WI38 (cell line): ENCODE measurements around the gene STRIP2.

Experiments used
- H3K4me3 ChIP-seq: 2 replicates; pipeline ENCODE4 v1.5.1; 2011; ENCODE audit warnings: low read depth, mild to moderate bottlenecking, control low read depth, low read length
- TF ChIP-seq, protein P1 (sequence below): IDR thresholded peaks from 2 replicates; pipeline ENCODE4 v1.5.1; 2012; ENCODE audit warnings: low read depth, mild to moderate bottlenecking, control low read depth, low read length

The STRIP2 gene

DNA sequence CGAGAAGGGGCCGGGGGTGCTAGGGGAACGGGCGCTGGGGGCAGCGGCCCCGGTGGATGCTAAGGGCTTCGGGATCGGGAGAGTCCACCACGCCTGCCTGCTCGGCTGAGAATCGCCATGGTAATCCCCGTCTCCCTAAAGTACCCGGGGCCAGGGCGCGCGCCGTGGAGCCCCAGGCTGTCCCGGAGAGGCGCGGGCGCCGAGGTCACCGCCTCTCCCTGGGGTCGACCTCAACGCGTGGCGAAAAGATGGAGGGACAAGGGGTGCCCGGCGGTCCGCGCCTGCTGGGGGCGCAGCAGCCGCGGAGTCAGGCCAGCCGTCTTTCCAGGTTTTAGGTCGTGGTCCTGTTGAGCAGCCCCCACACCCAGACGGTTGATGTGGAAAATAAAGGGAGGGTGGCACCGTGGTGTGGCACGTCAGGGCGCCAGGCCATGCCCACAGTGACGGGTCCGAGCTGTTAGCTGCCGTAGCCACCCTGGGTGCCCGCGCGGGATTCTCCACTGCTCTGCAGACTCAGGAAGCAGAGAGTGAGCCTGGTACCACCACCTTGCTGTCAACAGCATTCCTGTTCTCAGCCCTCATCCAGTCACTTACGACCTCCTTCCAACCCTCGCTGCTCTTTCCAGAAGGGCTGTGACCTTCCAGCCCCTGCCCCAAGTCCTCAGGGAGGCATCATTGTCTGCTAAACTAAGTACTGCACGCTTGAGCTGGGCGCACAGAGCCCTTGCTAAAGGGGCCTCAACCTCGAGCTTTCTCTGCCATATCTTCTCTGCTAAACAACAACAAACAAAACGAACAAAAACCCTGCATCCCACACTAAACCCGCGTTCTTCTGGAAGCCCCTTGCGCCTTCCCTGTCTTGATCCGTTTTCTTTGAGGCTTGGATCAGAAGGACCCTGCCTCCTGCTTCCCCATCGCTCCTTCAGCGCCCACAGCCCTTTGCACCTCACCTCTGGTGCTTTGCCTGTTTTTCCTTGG lies 68.8 kb downstream of the STRIP2 start:
- H3K4me3 ChIP-seq, result peak overlapping the region; percentile 56
- TF ChIP-seq, protein P1, sequence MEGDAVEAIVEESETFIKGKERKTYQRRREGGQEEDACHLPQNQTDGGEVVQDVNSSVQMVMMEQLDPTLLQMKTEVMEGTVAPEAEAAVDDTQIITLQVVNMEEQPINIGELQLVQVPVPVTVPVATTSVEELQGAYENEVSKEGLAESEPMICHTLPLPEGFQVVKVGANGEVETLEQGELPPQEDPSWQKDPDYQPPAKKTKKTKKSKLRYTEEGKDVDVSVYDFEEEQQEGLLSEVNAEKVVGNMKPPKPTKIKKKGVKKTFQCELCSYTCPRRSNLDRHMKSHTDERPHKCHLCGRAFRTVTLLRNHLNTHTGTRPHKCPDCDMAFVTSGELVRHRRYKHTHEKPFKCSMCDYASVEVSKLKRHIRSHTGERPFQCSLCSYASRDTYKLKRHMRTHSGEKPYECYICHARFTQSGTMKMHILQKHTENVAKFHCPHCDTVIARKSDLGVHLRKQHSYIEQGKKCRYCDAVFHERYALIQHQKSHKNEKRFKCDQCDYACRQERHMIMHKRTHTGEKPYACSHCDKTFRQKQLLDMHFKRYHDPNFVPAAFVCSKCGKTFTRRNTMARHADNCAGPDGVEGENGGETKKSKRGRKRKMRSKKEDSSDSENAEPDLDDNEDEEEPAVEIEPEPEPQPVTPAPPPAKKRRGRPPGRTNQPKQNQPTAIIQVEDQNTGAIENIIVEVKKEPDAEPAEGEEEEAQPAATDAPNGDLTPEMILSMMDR, result no peak

DNA sequence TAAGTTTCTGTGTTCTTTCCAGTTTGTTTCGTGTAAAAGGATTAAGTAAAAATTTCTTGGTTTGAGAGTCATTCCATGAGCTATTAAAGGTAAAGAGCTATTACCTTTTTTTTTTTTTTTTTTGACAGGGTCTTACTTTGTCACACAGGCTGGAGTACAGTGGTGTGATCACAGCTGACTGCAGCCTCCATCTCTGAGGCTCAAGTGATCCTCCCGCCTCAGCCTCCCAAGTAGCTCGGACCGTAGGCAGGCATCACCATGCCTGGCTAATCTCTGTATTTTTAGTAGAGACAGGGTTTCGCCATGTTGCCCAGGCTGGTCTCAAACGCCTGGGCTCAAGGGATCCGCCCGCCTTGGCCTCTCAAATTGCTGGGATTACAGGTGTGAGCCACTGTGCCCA lies 69.5 kb downstream of the STRIP2 start:
- no peak overlapping the region for H3K4me3 ChIP-seq
- TF ChIP-seq, protein P1, result no peak

DNA sequence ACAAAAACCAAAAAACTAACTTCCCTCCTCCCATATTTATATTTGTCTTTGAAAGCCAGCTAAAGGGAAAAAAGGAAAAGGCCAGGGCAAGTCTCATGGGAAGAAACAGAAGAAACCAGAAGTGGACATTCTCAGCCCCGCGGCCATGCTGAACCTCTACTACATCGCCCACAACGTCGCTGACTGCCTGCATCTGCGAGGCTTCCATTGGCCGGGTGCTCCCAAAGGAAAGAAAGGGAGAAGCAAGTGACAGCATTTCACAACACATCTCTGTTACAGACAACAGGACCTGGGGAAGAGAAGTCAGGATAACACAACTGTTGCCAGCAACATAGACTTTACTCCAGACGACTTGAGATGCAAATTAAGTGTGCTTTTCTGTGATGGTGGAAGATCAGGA lies 78.0 kb downstream of the STRIP2 start:
- H3K4me3 ChIP-seq, result no peak overlapping the region
- TF ChIP-seq, protein P1, result no peak

DNA sequence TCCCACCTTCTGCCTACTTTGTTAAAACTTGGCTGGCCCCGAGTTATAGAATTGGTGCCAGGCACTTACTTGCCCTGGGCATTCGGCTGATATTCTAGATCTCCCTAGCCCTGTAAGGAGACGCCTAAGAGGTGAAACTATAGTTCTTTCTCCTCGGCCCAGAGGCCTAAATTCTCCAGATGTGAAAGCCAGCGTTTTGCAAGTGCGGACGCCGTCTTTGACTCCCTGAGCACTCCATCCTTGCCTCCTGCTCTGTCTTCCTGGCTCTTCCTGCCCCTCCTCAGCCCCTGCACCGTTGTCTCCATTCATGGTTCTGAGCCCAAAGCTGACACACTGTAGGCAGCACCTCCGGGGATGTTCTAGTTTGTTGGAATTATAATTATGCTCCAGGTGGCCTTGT lies 79.3 kb downstream of the STRIP2 start:
- no peak overlapping the region for H3K4me3 ChIP-seq
- TF ChIP-seq, protein P1, result no peak

DNA sequence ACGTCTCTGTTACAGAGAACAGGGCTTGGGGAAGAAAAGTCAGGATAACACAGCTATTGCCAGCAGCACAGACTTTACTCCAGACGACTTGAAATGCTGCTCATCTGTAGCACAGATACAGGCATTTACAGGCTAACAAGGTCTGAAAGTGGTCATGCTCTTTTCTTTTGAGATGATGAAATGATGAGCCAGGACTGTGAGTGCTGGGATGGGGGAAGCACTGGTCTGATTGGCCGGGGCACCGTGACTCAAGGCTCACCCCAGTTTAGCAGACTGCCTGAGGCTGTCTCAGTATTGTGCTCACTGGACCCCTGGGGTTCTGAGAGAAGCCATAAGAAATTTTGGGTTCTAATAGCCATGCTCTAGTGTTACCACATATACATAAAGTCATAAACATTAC lies 80.5 kb downstream of the STRIP2 start:
- H3K4me3 ChIP-seq, result no peak overlapping the region
- TF ChIP-seq, protein P1, result no peak

DNA sequence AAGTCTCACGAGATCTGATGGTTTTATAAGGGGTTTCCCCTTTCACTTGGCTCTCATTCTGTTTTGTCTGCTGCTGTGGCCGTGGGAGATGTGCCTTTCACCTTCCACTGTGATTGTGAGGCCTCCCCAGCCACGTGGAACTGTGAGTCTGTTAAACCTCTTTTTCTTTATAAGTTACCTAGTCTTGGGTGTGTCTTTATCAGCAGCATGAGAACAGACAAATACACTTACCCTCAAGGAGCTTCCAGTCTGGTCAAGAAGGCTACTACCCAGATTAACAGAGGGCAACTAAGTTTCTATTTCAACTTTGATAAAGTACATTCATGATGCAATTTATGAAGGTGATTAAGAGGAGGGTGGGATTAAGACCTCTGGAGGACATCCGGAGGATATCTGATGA lies 81.1 kb downstream of the STRIP2 start:
- TF ChIP-seq, protein P1, result no peak
- H3K4me3 ChIP-seq, result no peak overlapping the region

DNA sequence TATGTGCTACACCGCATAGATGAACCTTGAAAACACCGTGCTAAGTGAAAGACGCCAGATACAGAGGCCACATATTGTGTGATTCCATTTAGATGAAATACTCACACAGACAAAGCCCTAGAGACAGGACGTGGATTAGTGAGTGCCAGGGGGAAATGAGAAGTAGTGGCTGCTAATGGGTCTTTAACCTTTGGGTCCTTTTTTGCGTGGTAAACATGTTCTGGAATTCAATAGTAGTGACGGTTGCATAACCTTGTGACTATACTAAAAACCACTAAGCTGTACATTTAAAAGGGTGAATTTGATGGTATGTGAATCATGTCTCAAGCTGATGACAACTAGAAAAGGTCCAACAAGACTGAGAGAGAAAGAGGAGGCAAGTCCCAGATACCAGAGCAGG lies 83.7 kb downstream of the STRIP2 start:
- H3K4me3 ChIP-seq, result no peak overlapping the region
- TF ChIP-seq, protein P1, result no peak
